Transverse colon (tissue), 4 donors: ENCODE measurements around the gene RAI14. TPM values are rescaled to one million over a fixed set of nuclear protein-coding genes. Genes with fewer than 3 reads are reported as not detected.

ENCODE experiments used
- DNase-seq: peaks from one replicate; pipeline ENCODE4 v3.0.0-alpha.2; 2019
- H3K27ac ChIP-seq, 4 donors: fragments of 200-600 bp; sonication (generic); 2 replicates each; pipeline ENCODE4 v1.5.1; 2016 to 2018; ENCODE audit warnings: inconsistent platforms in 4 of 4
- H3K27me3 ChIP-seq: fragments of 200-600 bp; sonication (generic); 2 replicates; pipeline ENCODE4 v1.5.1; 2017; ENCODE audit warnings: inconsistent platforms
- H3K36me3 ChIP-seq, 4 donors: fragments of 200-600 bp; sonication (generic); 2 replicates each; pipeline ENCODE4 v1.5.1; 2017 to 2019; ENCODE audit warnings: inconsistent platforms in 4 of 4
- H3K4me1 ChIP-seq, 4 donors: fragments of 200-600 bp; sonication (generic); 2 replicates each; pipeline ENCODE4 v1.5.1; 2017 to 2020; ENCODE audit warnings: inconsistent platforms in 4 of 4
- H3K4me3 ChIP-seq, 4 donors: fragments of 200-600 bp; sonication (generic); 1 replicate in 1 of 4; 2 replicates in 3 of 4; pipeline versions ENCODE4 v1.5.1 to v1.6.1; 2017 to 2019; ENCODE audit warnings: inconsistent platforms in 4 of 4
- H3K9me3 ChIP-seq, 2 donors: fragments of 200-600 bp; sonication (generic); 2 replicates each; pipeline ENCODE4 v1.5.1; 2017 to 2019; ENCODE audit warnings: inconsistent platforms in 2 of 2
- EP300 ChIP-seq: sonication (generic); formaldehyde crosslinking; IDR thresholded peaks from one replicate; pipeline ENCODE4 v1.6.1; 2017; ENCODE audit warnings: antibody characterized with exemption, low read depth
- POLR2A ChIP-seq: fragments of 450-650 bp; IDR thresholded peaks from one replicate; pipeline ENCODE4 v1.6.1; 2016; ENCODE audit warnings: antibody characterized with exemption, mild to moderate bottlenecking, moderate library complexity
- POLR2AphosphoS5 ChIP-seq, 3 donors: sonication (generic); formaldehyde crosslinking; IDR thresholded peaks; one replicate each; pipeline ENCODE4 v1.6.1; 2016; ENCODE audit warnings: antibody characterized with exemption in 3 of 3
- WGBS, 2 donors: methylation state at CpG; one replicate each; pipeline ENCODE4 v1.1.5; 2018; ENCODE audit warnings: low coverage in 1 of 2; 5-methylcytosine and 5-hydroxymethylcytosine counted together
- in situ Hi-C, 4 donors: fragments of 200-750 bp; cut with MboI; loops; one replicate each; pipeline versions ENCODE4 v1.15.0 to v1.15.1; 2017; ENCODE audit warnings: low sequenced_read_pairs in 3 of 4, low pct_ligation_motif_present in 1 of 4, low pct_unique_long_range_greater_than_20kb in 1 of 4
- intact Hi-C: fragments of 100-400 bp; cut with DNase I; formaldehyde crosslinking; loops from one replicate; pipeline ENCODE4 v1.15.1; 2023; ENCODE audit warnings: low total_unique reads
- total RNA-seq, 4 donors: library from RNA; depleted of rRNA; stranded (reverse); fragments of >200 nt; gene quantifications; one replicate each; pipeline ENCODE4 v1.1.0, GENCODE V29; 2016
- TF ChIP-seq, protein P1 (sequence below), 5 experiments: fragments of 200-600 bp in 3 of 5; fragments of 450-650 bp in 2 of 5; sonication (generic) in 3 of 5; IDR thresholded peaks; 1 replicate in 2 of 5; 2 replicates in 3 of 5; pipeline ENCODE4 v1.5.1; 2016 to 2017; ENCODE audit warnings: antibody characterized with exemption in 5 of 5, inconsistent platforms in 3 of 5, mild to moderate bottlenecking in 2 of 5, moderate library complexity in 1 of 5

The RAI14 gene
- total RNA-seq, 4 donors from 2014 or later: 13.9 to 18.3 (median 15.3) TPM

DNA sequence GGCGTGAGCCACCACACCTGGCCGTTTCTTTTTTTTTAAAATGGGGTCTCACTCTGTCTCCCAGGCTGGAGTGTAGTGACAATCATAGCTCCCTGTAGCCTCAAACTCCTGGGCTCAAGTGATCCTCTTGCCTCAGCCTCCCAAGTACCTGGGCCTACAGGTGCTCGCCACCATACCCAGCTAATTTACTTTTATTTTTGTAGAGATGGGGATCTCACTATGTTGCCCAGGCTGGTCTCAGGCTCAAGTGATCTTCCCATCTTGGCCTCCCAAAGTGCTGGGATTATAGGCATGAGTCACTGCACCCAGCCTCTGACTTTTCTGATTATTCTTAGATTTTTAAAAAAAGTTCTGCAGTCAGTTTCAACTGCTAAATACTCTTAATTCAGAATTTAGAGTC, 21.3 kb downstream of the RAI14 start:
- Histone ChIP-seq H3K27me3 (no peaks in the 10 kb centered on the region), H3K9me3 (no peaks in the 10 kb centered on the region), H3K4me1 (peaks cover 0 to 11% (median 0%) of the 10 kb centered on the region in 4 donors), H3K4me3 (no peak overlapping the region), H3K27ac (no peak overlapping the region), H3K36me3 (no peaks in the 10 kb centered on the region)
- in situ Hi-C loops (no loop called here), intact Hi-C loops (no loop called here)
- no peak for DNase-seq
- TF ChIP-seq, protein P1, sequence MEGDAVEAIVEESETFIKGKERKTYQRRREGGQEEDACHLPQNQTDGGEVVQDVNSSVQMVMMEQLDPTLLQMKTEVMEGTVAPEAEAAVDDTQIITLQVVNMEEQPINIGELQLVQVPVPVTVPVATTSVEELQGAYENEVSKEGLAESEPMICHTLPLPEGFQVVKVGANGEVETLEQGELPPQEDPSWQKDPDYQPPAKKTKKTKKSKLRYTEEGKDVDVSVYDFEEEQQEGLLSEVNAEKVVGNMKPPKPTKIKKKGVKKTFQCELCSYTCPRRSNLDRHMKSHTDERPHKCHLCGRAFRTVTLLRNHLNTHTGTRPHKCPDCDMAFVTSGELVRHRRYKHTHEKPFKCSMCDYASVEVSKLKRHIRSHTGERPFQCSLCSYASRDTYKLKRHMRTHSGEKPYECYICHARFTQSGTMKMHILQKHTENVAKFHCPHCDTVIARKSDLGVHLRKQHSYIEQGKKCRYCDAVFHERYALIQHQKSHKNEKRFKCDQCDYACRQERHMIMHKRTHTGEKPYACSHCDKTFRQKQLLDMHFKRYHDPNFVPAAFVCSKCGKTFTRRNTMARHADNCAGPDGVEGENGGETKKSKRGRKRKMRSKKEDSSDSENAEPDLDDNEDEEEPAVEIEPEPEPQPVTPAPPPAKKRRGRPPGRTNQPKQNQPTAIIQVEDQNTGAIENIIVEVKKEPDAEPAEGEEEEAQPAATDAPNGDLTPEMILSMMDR (IDR thresholded peaks at IDR 0.05): no peak
- TF ChIP-seq POLR2AphosphoS5 (IDR thresholded peaks at IDR 0.05): no peak
- no peak for TF ChIP-seq EP300
- TF ChIP-seq POLR2A: no peak
- 75 to 85% methylated on average over 2 to 3 of the region's 3 CpGs for WGBS, 2 donors

DNA sequence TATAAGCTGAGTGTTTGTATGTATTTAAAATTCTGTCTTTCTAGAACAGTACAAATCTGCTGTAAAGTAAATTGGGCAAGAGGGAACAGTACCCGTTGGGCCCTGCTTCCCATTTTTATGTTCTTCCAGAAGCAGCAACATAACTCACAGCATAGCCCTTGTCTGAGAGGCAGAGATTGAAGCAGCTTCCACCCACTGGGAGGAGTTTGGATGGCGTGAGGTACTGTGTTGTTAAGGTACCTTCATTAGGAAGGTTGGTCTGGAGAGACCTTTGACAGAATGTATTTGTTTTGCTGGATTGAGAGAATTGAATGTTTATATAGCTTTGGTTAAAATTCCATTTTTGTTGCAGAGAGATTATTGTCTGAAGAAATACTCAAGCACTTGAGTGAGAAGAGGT, 24.8 kb downstream of the RAI14 start:
- in situ Hi-C loops: no loop called here
- WGBS, 2 donors: 53 to 56% methylated on average over 2 of the region's 2 CpGs
- no peak overlapping the region for H3K4me3 ChIP-seq
- no peaks in the 10 kb centered on the region for H3K27me3 ChIP-seq
- no peaks in the 10 kb centered on the region for H3K9me3 ChIP-seq
- H3K36me3 ChIP-seq: no peaks in the 10 kb centered on the region
- intact Hi-C loops: no loop called here
- no peak for TF ChIP-seq EP300
- no peak for TF ChIP-seq POLR2AphosphoS5 (IDR thresholded peaks at IDR 0.05)
- TF ChIP-seq, protein P1 (IDR thresholded peaks at IDR 0.05): no peak
- no peak for TF ChIP-seq POLR2A
- no peak overlapping the region for H3K27ac ChIP-seq
- peaks cover 0 to 7% (median 4%) of the 10 kb centered on the region in 4 donors for H3K4me1 ChIP-seq
- DNase-seq: no peak

DNA sequence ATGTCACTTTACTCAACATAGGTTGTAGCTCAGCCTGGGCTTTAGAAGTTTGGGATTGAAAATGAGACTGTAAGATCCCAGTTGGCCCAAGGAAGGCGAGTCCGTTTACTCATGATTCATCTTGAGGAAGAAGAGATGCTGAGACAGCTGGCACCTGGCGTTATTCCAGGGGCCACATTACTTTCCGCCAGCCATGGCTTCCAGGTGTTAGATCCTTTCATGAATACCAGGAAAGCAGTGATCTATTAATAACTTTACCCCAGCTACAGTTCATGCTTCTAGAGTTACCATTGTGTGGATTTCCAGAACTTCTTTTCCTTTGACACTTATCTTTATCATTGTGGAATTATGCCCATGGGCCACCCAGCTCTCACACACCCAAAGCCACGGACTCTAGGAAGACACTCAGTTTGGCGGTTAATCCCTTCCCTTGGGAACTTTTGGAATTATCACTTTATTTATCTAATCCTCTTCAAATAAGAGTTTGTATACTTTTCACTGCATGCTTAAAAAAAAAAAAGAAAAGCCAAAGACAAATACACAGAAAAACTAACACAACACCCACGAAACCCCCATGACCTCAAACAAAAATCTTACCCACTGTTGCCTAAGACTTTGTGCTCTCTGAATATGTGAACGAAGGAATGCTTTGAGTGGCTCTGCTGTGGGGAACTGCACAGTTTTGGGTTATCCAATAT, 26.9 kb downstream of the RAI14 start:
- 64 to 70% methylated on average over 4 to 8 of the region's 8 CpGs for WGBS, 2 donors
- peak; percentile 9 for DNase-seq
- Histone ChIP-seq H3K9me3 (no peaks in the 10 kb centered on the region), H3K4me3 (no peak overlapping the region), H3K27me3 (no peaks in the 10 kb centered on the region), H3K36me3 (no peaks in the 10 kb centered on the region), H3K4me1 (peaks cover 0 to 29% (median 22%) of the 10 kb centered on the region in 4 donors), H3K27ac (no peak overlapping the region)
- in situ Hi-C loops: no loop called here
- TF ChIP-seq POLR2AphosphoS5 (IDR thresholded peaks at IDR 0.05): no peak
- no peak for TF ChIP-seq POLR2A
- TF ChIP-seq EP300: no peak
- intact Hi-C loops: no loop called here

DNA sequence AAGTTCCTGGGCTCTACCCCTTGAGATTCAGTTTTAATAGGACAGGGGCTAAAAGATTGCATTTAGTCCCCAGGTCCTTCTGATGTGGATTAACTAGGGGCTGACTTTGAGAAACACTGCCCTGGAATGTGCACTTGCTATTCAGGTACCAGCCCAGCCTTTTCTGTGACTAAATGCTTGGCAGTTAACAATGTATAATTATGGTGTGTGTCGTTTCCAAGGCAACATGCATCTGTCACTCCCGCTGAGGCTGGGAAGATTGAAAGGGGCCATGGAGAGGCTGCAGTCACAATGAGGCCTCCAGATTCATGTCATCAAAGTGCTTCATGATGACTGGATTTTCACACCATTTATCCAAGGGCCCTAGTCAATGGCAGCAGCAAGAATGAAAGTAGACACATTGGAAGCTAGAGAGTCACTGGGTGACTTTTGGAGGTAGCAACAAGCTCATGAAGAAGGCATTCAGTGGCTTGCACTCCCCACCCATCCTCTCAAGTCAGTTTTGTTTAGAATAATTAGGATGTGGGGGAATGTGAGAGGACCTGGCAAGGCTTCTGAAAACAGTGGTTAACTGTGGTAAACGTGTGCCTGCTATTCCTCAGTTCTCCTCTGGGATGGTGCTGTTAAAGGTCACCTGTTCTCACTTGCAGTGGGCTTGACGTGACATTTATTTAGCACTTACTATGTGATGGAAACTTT, 28.3 kb downstream of the RAI14 start:
- in situ Hi-C loops: no loop called here
- no peak for TF ChIP-seq POLR2A
- TF ChIP-seq, protein P1 (IDR thresholded peaks at IDR 0.05): peak in 1 of 5 experiments; percentile 18
- Histone ChIP-seq H3K4me1 (peaks cover 0 to 33% (median 24%) of the 10 kb centered on the region in 4 donors), H3K27ac (peak overlapping the region in 1 of 4 donors; percentile 77), H3K9me3 (no peaks in the 10 kb centered on the region), H3K4me3 (no peak overlapping the region), H3K36me3 (no peaks in the 10 kb centered on the region), H3K27me3 (no peaks in the 10 kb centered on the region)
- intact Hi-C loops: no loop called here
- DNase-seq: no peak
- 47 to 80% methylated on average over 2 to 4 of the region's 4 CpGs for WGBS, 2 donors
